Activated T-helper 9 cell treated with anti-CD3 and anti-CD28 coated beads, Interleukin-2, amount 50 U/mL, for 16 hours (primary cell): ENCODE measurements around the gene ELP4.
"Not testable (repeated sequence)": the region's sequence is repeated elsewhere in the genome, so short reads cannot be mapped to it uniquely, and the experiment has no call there.

Source experiments
- DNase-seq: peaks from one replicate; pipeline ENCODE4 v3.0.0-alpha.2; 2020; ENCODE audit warnings: low read depth

ELP4 gene

GRCh38 chr11:31509429-31510345, at the start of gene ELP4, which contains the start of gene IMMP1L:
TSS of gene ELP4 (plus strand) at chr11:31509767. CDS start at chr11:31509785, 18 bp downstream.
TSS of gene IMMP1L (minus strand) at chr11:31509622. CDS start at chr11:31463276, 46,346 bp downstream.
- peak; percentile 90 for DNase-seq

- DNase-seq: no peak
Measured at GRCh38 chr11:31464436-31464835, 45.1 kb upstream of the ELP4 start.

- DNase-seq: no peak
Measured at GRCh38 chr11:31474083-31474482, 35.5 kb upstream of the ELP4 start.

GRCh38 chr11:31477528-31478222, 31.9 kb upstream of the ELP4 start:
- DNase-seq: no peak

- no peak for DNase-seq
Measured at GRCh38 chr11:31478223-31478590, 31.4 kb upstream of the ELP4 start.

- DNase-seq: no peak
Measured at GRCh38 chr11:31479066-31479465, 30.5 kb upstream of the ELP4 start.

GRCh38 chr11:31480930-31481329, 28.6 kb upstream of the ELP4 start:
- no peak for DNase-seq

GRCh38 chr11:31484497-31484896, 25.1 kb upstream of the ELP4 start:
- no peak for DNase-seq

- DNase-seq: no peak
Measured at GRCh38 chr11:31487848-31488247, 21.7 kb upstream of the ELP4 start.

GRCh38 chr11:31492320-31492913, 17.1 kb upstream of the ELP4 start:
- DNase-seq: no peak

GRCh38 chr11:31493235-31493634, 16.3 kb upstream of the ELP4 start:
- DNase-seq: no peak

GRCh38 chr11:31493762-31494161, 15.8 kb upstream of the ELP4 start:
- DNase-seq: not testable (repeated sequence)

- DNase-seq: no peak
Measured at GRCh38 chr11:31499576-31500178, 9.9 kb upstream of the ELP4 start.

- DNase-seq: no peak
Measured at GRCh38 chr11:31500560-31500959, 9.0 kb upstream of the ELP4 start.

GRCh38 chr11:31509051-31509428, 527 bp upstream of the ELP4 start:
- DNase-seq: no peak

- DNase-seq: no peak
Measured at GRCh38 chr11:31512117-31512516, 2.5 kb downstream of the ELP4 start.

- DNase-seq: no peak
Measured at GRCh38 chr11:31521497-31522150, 12.1 kb downstream of the ELP4 start.

GRCh38 chr11:31529189-31529588, 19.6 kb downstream of the ELP4 start:
- no peak for DNase-seq

- DNase-seq: no peak
Measured at GRCh38 chr11:31529701-31530100, 20.1 kb downstream of the ELP4 start.

- DNase-seq: no peak
Measured at GRCh38 chr11:31531293-31531692, 21.7 kb downstream of the ELP4 start.

- DNase-seq: no peak
Measured at GRCh38 chr11:31535479-31535878, 25.9 kb downstream of the ELP4 start.

GRCh38 chr11:31542862-31543261, 33.3 kb downstream of the ELP4 start:
- DNase-seq: no peak
